C4-2B (cell line): ENCODE results near the gene CDK8.

Experiments used
- CTCF ChIP-seq: fragments of 450-650 bp; conservative IDR thresholded peaks from 2 replicates; pipeline ENCODE4 v1.5.1; 2017; ENCODE audit warnings: mild to moderate bottlenecking
- ZFX ChIP-seq: fragments of 450-650 bp; IDR thresholded peaks from 2 replicates; pipeline ENCODE4 v1.6.1; 2017

- TF ChIP-seq CTCF (no peak), ZFX (no peak)
These were observed 33.4 kb upstream of the CDK8 start for GRCh38 chr13:26220575-26220974.
